KMS-11 (cell line): Measurements from ENCODE around the gene SELENOS.

ENCODE experiments used
- H2AFZ ChIP-seq: fragments of 200-600 bp; sonication (generic); 2 replicates; pipeline ENCODE4 v1.6.1; 2016; ENCODE audit warnings: antibody characterized with exemption, mixed run types, low read depth
- H3K27ac ChIP-seq: fragments of 200-600 bp; sonication (generic); 2 replicates; pipeline ENCODE4 v1.6.1; 2016; ENCODE audit warnings: mild to moderate bottlenecking, mixed run types
- H3K27me3 ChIP-seq: fragments of 200-600 bp; sonication (generic); 2 replicates; pipeline ENCODE4 v1.6.1; 2017; ENCODE audit warnings: mild to moderate bottlenecking, low read depth, mixed run types, moderate library complexity; ENCODE audit not compliant: insufficient read depth
- H3K36me3 ChIP-seq: fragments of 200-600 bp; sonication (generic); 2 replicates; pipeline ENCODE4 v1.6.1; 2017; ENCODE audit warnings: mild to moderate bottlenecking, mixed run types; ENCODE audit not compliant: insufficient read depth
- H3K4me1 ChIP-seq: fragments of 200-600 bp; sonication (generic); 2 replicates; pipeline ENCODE4 v1.6.1; 2016; ENCODE audit warnings: mild to moderate bottlenecking, low read depth, mixed run types; ENCODE audit not compliant: poor library complexity, severe bottlenecking
- H3K4me2 ChIP-seq: fragments of 200-600 bp; sonication (generic); 2 replicates; pipeline ENCODE4 v1.7.0; 2016; ENCODE audit warnings: mild to moderate bottlenecking, mixed run types
- H3K4me3 ChIP-seq: fragments of 200-600 bp; sonication (generic); IDR thresholded peaks from 2 replicates; pipeline ENCODE4 v1.6.1; 2017; ENCODE audit warnings: low read depth, low read length, mixed read lengths; ENCODE audit not compliant: insufficient read depth
- H3K79me2 ChIP-seq: fragments of 200-600 bp; sonication (generic); 2 replicates; pipeline ENCODE4 v1.6.1; 2016; ENCODE audit warnings: low read depth, mixed run types; ENCODE audit not compliant: insufficient read depth
- H3K9ac ChIP-seq: fragments of 200-600 bp; sonication (generic); 2 replicates; pipeline ENCODE4 v1.6.1; 2016; ENCODE audit warnings: mild to moderate bottlenecking, mixed run types
- H4K20me1 ChIP-seq: fragments of 200-600 bp; sonication (generic); 2 replicates; pipeline ENCODE4 v1.6.1; 2016; ENCODE audit warnings: mild to moderate bottlenecking, mixed run types; ENCODE audit not compliant: insufficient read depth
- TF ChIP-seq, protein P1 (sequence below): fragments of 200-600 bp; sonication (generic); conservative IDR thresholded peaks from 2 replicates; pipeline ENCODE4 v1.6.1; 2017; ENCODE audit warnings: low read depth, mild to moderate bottlenecking, antibody characterized with exemption, low read length, moderate library complexity, mixed read lengths

The SELENOS gene

DNA sequence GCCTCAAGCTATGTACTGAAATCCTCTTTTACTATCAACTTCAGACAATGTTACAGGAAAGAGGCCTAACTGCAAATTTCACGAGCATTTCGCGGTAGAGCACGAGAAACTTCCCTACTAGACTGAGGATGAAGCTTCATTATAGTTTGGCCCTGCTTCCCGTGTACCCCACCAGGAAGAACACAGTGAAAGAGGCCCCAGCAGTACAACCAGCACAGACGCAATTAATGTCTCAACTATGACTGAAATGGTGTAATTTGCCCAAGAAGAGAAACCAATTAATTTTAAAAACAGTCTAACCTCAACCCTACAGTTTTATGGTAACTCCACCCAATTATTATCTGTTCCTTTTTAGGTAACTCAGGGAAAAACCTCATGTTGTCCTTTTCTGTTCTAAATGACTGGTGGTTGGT is 37.6 kb downstream of the SELENOS start:
- Histone ChIP-seq H3K27me3 (no peaks in the 10 kb centered on the region), H3K9ac (no peak overlapping the region), H3K4me1 (peaks cover 58% of the 10 kb centered on the region), H2AFZ (no peak overlapping the region), H3K36me3 (no peaks in the 10 kb centered on the region), H3K79me2 (peaks cover 100% of the 10 kb centered on the region), H3K4me3 (no peak overlapping the region), H4K20me1 (peaks cover 50% of the 10 kb centered on the region), H3K27ac (no peak overlapping the region), H3K4me2 (no peak overlapping the region)
- TF ChIP-seq, protein P1, sequence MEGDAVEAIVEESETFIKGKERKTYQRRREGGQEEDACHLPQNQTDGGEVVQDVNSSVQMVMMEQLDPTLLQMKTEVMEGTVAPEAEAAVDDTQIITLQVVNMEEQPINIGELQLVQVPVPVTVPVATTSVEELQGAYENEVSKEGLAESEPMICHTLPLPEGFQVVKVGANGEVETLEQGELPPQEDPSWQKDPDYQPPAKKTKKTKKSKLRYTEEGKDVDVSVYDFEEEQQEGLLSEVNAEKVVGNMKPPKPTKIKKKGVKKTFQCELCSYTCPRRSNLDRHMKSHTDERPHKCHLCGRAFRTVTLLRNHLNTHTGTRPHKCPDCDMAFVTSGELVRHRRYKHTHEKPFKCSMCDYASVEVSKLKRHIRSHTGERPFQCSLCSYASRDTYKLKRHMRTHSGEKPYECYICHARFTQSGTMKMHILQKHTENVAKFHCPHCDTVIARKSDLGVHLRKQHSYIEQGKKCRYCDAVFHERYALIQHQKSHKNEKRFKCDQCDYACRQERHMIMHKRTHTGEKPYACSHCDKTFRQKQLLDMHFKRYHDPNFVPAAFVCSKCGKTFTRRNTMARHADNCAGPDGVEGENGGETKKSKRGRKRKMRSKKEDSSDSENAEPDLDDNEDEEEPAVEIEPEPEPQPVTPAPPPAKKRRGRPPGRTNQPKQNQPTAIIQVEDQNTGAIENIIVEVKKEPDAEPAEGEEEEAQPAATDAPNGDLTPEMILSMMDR: no peak

DNA sequence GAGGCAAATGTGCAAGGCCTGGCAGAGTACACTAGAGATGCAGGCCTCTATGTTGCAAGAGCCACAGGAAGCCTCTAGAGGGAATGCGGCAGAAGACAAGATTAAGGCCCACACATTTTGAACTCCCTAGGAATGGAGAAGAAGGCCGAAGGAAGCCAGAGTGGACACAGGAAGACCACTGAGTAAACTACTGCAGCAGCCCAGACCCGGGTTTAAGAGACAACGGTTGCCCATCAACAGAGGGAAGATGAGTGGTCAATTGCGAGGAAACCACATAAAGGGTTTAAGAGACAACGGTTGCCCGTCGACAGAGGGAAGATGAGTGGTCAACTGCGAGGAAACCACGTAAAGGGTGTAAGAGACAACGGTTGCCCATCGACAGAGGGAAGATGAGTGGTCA is 40.0 kb downstream of the SELENOS start:
- Histone ChIP-seq H3K4me2 (no peak overlapping the region), H3K79me2 (peaks cover 100% of the 10 kb centered on the region), H3K36me3 (peaks cover 10% of the 10 kb centered on the region; the same call in 1 of the 2 replicates), H3K27me3 (no peaks in the 10 kb centered on the region), H3K4me3 (no peak overlapping the region), H4K20me1 (peaks cover 41% of the 10 kb centered on the region), H3K4me1 (peaks cover 33% of the 10 kb centered on the region), H2AFZ (no peak overlapping the region), H3K9ac (no peak overlapping the region), H3K27ac (no peak overlapping the region)
- TF ChIP-seq, protein P1: no peak

DNA sequence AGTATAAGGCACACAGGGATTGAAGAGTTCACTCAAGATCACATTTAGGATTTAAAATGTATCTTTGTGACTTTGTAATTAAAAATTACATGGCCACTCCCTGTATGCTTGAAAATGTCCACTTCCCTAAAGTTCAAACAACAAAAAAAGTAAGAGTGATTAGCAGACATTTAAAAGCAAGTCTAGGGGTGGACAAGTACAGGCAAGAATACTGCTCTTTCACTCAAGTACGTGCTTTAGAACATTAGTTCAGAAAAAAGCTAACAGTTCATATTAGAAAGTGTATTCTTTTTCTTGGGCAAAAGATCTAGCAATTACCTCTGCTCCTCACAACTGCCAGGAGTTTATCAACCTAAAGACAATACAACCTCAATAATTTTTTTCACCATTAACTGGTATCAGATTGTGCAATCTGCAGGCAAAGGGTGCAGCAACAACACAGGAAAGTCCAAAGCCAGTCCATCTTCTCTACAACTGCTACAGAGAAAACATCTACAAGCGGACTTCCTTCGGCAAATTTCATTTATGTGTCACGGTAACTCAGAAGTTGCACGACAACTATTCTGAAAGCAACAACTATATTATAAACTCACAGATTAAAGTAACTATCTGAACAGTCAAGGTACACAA is 43.5 kb downstream of the SELENOS start:
- peaks cover 17% of the 10 kb centered on the region for H3K4me1 ChIP-seq
- no peak overlapping the region for H3K9ac ChIP-seq
- H2AFZ ChIP-seq: no peak overlapping the region
- H3K36me3 ChIP-seq: peaks cover 16% of the 10 kb centered on the region; the same call in 1 of the 2 replicates
- peaks cover 22% of the 10 kb centered on the region for H4K20me1 ChIP-seq
- TF ChIP-seq, protein P1: no peak
- no peak overlapping the region for H3K4me3 ChIP-seq
- no peak overlapping the region for H3K4me2 ChIP-seq
- no peak overlapping the region for H3K27ac ChIP-seq
- H3K27me3 ChIP-seq: no peaks in the 10 kb centered on the region
- H3K79me2 ChIP-seq: peaks cover 100% of the 10 kb centered on the region

DNA sequence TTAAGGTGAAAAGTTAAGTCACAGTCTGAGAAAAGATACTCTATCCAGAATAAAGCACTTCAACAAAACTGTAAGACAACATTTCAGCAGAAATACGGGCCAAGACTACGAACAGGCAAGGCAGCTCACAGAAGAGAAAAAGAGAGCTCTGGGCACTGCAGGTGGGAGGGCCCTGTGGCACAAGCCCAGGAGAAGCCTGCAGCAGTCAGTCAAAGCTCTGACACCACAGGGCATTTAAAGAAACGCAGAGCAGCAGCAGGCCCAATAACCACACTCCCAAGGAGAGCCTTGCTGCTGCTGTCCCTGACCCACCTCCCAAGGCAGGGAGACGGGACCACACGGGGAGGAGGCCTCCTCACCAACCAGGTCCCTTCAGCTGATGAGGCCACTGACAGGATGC is 44.6 kb downstream of the SELENOS start:
- Histone ChIP-seq H3K79me2 (peaks cover 100% of the 10 kb centered on the region), H3K4me2 (no peak overlapping the region), H2AFZ (no peak overlapping the region), H3K4me1 (peaks cover 25% of the 10 kb centered on the region), H3K9ac (no peak overlapping the region), H3K4me3 (no peak overlapping the region), H4K20me1 (peaks cover 28% of the 10 kb centered on the region), H3K36me3 (peaks cover 16% of the 10 kb centered on the region; the same call in 1 of the 2 replicates), H3K27ac (no peak overlapping the region), H3K27me3 (no peaks in the 10 kb centered on the region)
- TF ChIP-seq, protein P1: no peak
